H9 (cell line): Measurements from ENCODE around the gene COMMD1. TPM values are rescaled to one million over a fixed set of nuclear protein-coding genes. Genes with fewer than 3 reads are reported as not detected.

Experiments
- DNase-seq: peaks from one replicate; pipeline ENCODE4 v3.0.0-alpha.2; 2017
- H2AFZ ChIP-seq: one replicate; pipeline ENCODE4 v1.6.1; 2013; ENCODE audit warnings: mild to moderate bottlenecking, low read length, control low read depth, moderate library complexity
- H2AK5ac ChIP-seq: 2 replicates; pipeline ENCODE4 v1.6.1; 2013; ENCODE audit warnings: low read length, control low read depth, mixed read lengths; ENCODE audit not compliant: insufficient read length
- H2BK120ac ChIP-seq: one replicate; pipeline ENCODE4 v1.6.1; 2013; ENCODE audit warnings: low read depth, mild to moderate bottlenecking, low read length, control low read depth, inconsistent platforms; ENCODE audit not compliant: poor library complexity, severe bottlenecking
- H2BK12ac ChIP-seq: 2 replicates; pipeline ENCODE4 v1.6.1; 2013; ENCODE audit warnings: low read length, control low read depth, mixed read lengths, low read depth; ENCODE audit not compliant: insufficient read length
- H2BK15ac ChIP-seq: 2 replicates; pipeline ENCODE4 v1.6.1; 2013; ENCODE audit warnings: low read depth, low read length, control low read depth
- H2BK20ac ChIP-seq: one replicate; pipeline ENCODE4 v1.6.1; 2013; ENCODE audit warnings: low read depth, mild to moderate bottlenecking, low read length, control low read depth, inconsistent platforms; ENCODE audit not compliant: poor library complexity, severe bottlenecking
- H2BK5ac ChIP-seq: 2 replicates; pipeline ENCODE4 v1.6.1; 2013; ENCODE audit warnings: low read length, control low read depth, mixed read lengths; ENCODE audit not compliant: insufficient read length
- H3K14ac ChIP-seq: 2 replicates; pipeline ENCODE4 v1.6.1; 2013; ENCODE audit warnings: low read length, control low read depth; ENCODE audit not compliant: insufficient read depth
- H3K18ac ChIP-seq: 2 replicates; pipeline ENCODE4 v1.6.1; 2013; ENCODE audit warnings: low read depth, mild to moderate bottlenecking, mixed read lengths, low read length, control low read depth; ENCODE audit not compliant: insufficient read length
- H3K23ac ChIP-seq: 2 replicates; pipeline ENCODE4 v1.6.1; 2013; ENCODE audit warnings: low read length, control low read depth, mixed read lengths, low read depth; ENCODE audit not compliant: insufficient read length
- H3K23me2 ChIP-seq: 2 replicates; pipeline ENCODE4 v1.6.1; 2013; ENCODE audit warnings: low read depth, mild to moderate bottlenecking, mixed read lengths, low read length, control low read depth; ENCODE audit not compliant: insufficient read length, poor library complexity, severe bottlenecking
- H3K27ac ChIP-seq: 2 replicates; pipeline ENCODE4 v1.5.1; 2013; ENCODE audit warnings: low read length, control low read depth, mixed read lengths, low read depth; ENCODE audit not compliant: insufficient read length
- H3K27me3 ChIP-seq: 2 replicates; pipeline ENCODE4 v1.6.1; 2013; ENCODE audit warnings: low read length, control low read depth, inconsistent platforms; ENCODE audit not compliant: insufficient read depth
- H3K4ac ChIP-seq: 2 replicates; pipeline ENCODE4 v1.6.1; 2013; ENCODE audit warnings: low read depth, mild to moderate bottlenecking, control low read depth, inconsistent platforms, low read length, moderate library complexity
- H3K4me1 ChIP-seq: 2 replicates; pipeline ENCODE4 v1.6.1; 2013; ENCODE audit warnings: low read length, control low read depth, inconsistent platforms; ENCODE audit not compliant: insufficient read depth
- H3K4me2 ChIP-seq: 2 replicates; pipeline ENCODE4 v1.6.1; 2013; ENCODE audit warnings: low read length, control low read depth, mixed read lengths; ENCODE audit not compliant: insufficient read length, insufficient read depth
- H3K56ac ChIP-seq: 2 replicates; pipeline ENCODE4 v1.6.1; 2013; ENCODE audit warnings: low read depth, mild to moderate bottlenecking, mixed read lengths, low read length, control low read depth; ENCODE audit not compliant: insufficient read length
- H3K79me1 ChIP-seq: 2 replicates; pipeline ENCODE4 v1.6.1; 2013; ENCODE audit warnings: low read depth, mild to moderate bottlenecking, moderate library complexity, low read length, control low read depth, inconsistent platforms; ENCODE audit not compliant: insufficient read depth, poor library complexity, severe bottlenecking
- H3K79me2 ChIP-seq: 2 replicates; pipeline ENCODE4 v1.6.1; 2013; ENCODE audit warnings: low read length, control low read depth, inconsistent platforms; ENCODE audit not compliant: insufficient read depth
- H3K9ac ChIP-seq: 2 replicates; pipeline ENCODE4 v1.6.1; 2013; ENCODE audit warnings: low read length, control low read depth, mixed read lengths; ENCODE audit not compliant: insufficient read length; ENCODE audit errors: extremely low read depth
- H3K9me3 ChIP-seq: one replicate; pipeline ENCODE4 v1.6.1; 2013; ENCODE audit warnings: low read depth, low read length, inconsistent platforms; ENCODE audit not compliant: control insufficient read depth
- H3T11ph ChIP-seq: one replicate; pipeline ENCODE4 v1.6.1; 2013; ENCODE audit warnings: mild to moderate bottlenecking, low read length, control low read depth, inconsistent platforms
- H4K20me1 ChIP-seq: one replicate; pipeline ENCODE4 v1.6.1; 2013; ENCODE audit not compliant: control insufficient read depth, insufficient read length, insufficient read depth
- H4K5ac ChIP-seq: 2 replicates; pipeline ENCODE4 v1.6.1; 2013; ENCODE audit warnings: low read depth, mild to moderate bottlenecking, mixed read lengths, low read length, control low read depth; ENCODE audit not compliant: insufficient read length
- H4K8ac ChIP-seq: replicated peaks from 2 replicates; pipeline ENCODE4 v1.6.1; 2013; ENCODE audit warnings: low read length, control low read depth, mixed read lengths, low read depth; ENCODE audit not compliant: insufficient read length
- H4K91ac ChIP-seq: 2 replicates; pipeline ENCODE4 v1.6.1; 2013; ENCODE audit warnings: low read depth, mild to moderate bottlenecking, moderate library complexity, mixed read lengths, low read length, control low read depth; ENCODE audit not compliant: insufficient read length
- H3K27ac Mint-ChIP-seq, 3 experiments: 2 replicates in 2 of 3; 3 replicates in 1 of 3; pipeline ENCODE4 v1.8.0; 2020 to 2021; ENCODE audit warnings: mixed read lengths in 3 of 3, mild to moderate bottlenecking in 1 of 3, moderate library complexity in 1 of 3
- H3K27me3 Mint-ChIP-seq: 2 replicates; pipeline ENCODE4 v1.8.0; 2021; ENCODE audit warnings: low read depth, mild to moderate bottlenecking, moderate library complexity, mixed read lengths
- H3K36me3 Mint-ChIP-seq, 3 experiments: 2 replicates in 2 of 3; 3 replicates in 1 of 3; pipeline ENCODE4 v1.8.0; 2020 to 2021; ENCODE audit warnings: low read depth in 3 of 3, mixed read lengths in 3 of 3; ENCODE audit not compliant: insufficient read depth in 1 of 3
- H3K4me1 Mint-ChIP-seq, 2 experiments: 2 replicates each; pipeline ENCODE4 v1.8.0; 2020; ENCODE audit warnings: mixed read lengths in 2 of 2
- H3K4me3 Mint-ChIP-seq, 2 experiments: 2 replicates in 1 of 2; 3 replicates in 1 of 2; pipeline ENCODE4 v1.8.0; 2020 to 2021; ENCODE audit warnings: mild to moderate bottlenecking in 2 of 2, mixed read lengths in 2 of 2, moderate library complexity in 1 of 2
- H3K9me3 Mint-ChIP-seq, 2 experiments: 2 replicates in 1 of 2; 3 replicates in 1 of 2; pipeline ENCODE4 v1.8.0; 2020; ENCODE audit warnings: mild to moderate bottlenecking in 2 of 2, mixed read lengths in 2 of 2, moderate library complexity in 1 of 2
- WGBS: extraction: QIAGEN DNeasy Blood & Tissue Kit; methylation state at CpG from one replicate; pipeline ENCODE4 v1.1.7; 2013; ENCODE audit warnings: missing lambda C conversion rate, low lambda C conversion rate, mixed read lengths; ENCODE audit not compliant: insufficient read length; ENCODE audit errors: extremely low coverage; 5-methylcytosine and 5-hydroxymethylcytosine counted together
- total RNA-seq: library from RNA; stranded (reverse); gene quantifications from 2 replicates; pipeline ENCODE4 v1.2.1, GENCODE V29; 2021
- TF ChIP-seq, protein P1 (sequence below): fragments of 200-600 bp; sonication (generic); conservative IDR thresholded peaks from 3 replicates; pipeline ENCODE4 v1.8.0; 2021; ENCODE audit warnings: antibody characterized with exemption, mild to moderate bottlenecking

COMMD1 gene
- total RNA-seq, 1 experiment from 2014 or later, result 31.5 TPM

DNA sequence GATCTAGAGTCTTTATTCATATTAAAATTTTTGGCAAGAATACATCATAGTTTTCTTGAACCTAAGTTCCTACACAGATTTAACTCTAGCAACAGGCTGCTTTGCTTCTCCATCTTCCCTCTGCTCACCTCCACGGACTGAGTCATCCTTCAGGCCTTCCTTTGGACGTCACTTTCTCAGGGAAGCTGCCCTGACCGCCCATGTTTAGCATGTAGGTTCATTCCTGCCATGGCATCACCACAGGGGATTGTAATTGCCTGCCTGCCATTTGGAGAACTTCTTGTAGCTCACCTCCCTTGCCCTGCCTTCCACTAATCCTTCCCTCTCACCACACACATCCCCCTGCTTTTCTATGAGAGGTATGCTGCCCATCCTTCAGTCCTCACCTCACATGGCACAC is 246.5 kb downstream of the COMMD1 start:
- 0 out of 7 replicates have a peak, but pooled peaks cover 0 to 6% (median 3%) of the 10 kb centered on the region in 3 experiments for H3K36me3 Mint-ChIP-seq
- peaks cover 0 to 5% of the 10 kb centered on the region in 2 experiments; a peak in 1 of 5 replicates for H3K9me3 Mint-ChIP-seq
- H3K27me3 Mint-ChIP-seq, result no peaks in the 10 kb centered on the region
- no peak overlapping the region for H2AFZ ChIP-seq
- H2AK5ac ChIP-seq, result no peak overlapping the region
- H3K9me3 ChIP-seq, result no peaks in the 10 kb centered on the region
- no peak overlapping the region for H2BK15ac ChIP-seq
- no peak overlapping the region for H2BK20ac ChIP-seq
- H4K8ac ChIP-seq, result no peak overlapping the region
- H2BK120ac ChIP-seq, result no peak overlapping the region
- no peaks in the 10 kb centered on the region for H3K27me3 ChIP-seq
- H3K4me3 Mint-ChIP-seq, result no peak overlapping the region
- H2BK5ac ChIP-seq, result no peak overlapping the region
- no peak overlapping the region for H3K27ac ChIP-seq
- no peak overlapping the region for H3K4me2 ChIP-seq
- H3K4me1 ChIP-seq, result peaks cover 5% of the 10 kb centered on the region; the same call in 1 of the 2 replicates
- H4K5ac ChIP-seq, result no peak overlapping the region
- H2BK12ac ChIP-seq, result no peak overlapping the region
- no peaks in the 10 kb centered on the region for H3K23me2 ChIP-seq
- no peak overlapping the region for H3K4ac ChIP-seq
- H4K20me1 ChIP-seq, result no peaks in the 10 kb centered on the region
- no peak overlapping the region for H3K18ac ChIP-seq
- no peaks in the 10 kb centered on the region for H3K79me1 ChIP-seq
- TF ChIP-seq, protein P1, sequence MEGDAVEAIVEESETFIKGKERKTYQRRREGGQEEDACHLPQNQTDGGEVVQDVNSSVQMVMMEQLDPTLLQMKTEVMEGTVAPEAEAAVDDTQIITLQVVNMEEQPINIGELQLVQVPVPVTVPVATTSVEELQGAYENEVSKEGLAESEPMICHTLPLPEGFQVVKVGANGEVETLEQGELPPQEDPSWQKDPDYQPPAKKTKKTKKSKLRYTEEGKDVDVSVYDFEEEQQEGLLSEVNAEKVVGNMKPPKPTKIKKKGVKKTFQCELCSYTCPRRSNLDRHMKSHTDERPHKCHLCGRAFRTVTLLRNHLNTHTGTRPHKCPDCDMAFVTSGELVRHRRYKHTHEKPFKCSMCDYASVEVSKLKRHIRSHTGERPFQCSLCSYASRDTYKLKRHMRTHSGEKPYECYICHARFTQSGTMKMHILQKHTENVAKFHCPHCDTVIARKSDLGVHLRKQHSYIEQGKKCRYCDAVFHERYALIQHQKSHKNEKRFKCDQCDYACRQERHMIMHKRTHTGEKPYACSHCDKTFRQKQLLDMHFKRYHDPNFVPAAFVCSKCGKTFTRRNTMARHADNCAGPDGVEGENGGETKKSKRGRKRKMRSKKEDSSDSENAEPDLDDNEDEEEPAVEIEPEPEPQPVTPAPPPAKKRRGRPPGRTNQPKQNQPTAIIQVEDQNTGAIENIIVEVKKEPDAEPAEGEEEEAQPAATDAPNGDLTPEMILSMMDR, result no peak
- peak overlapping the region; percentile 18 to 88 (median 27); a peak in 4 of 7 replicates for H3K27ac Mint-ChIP-seq
- no CpG with 5 or more reads among the region's 3 CpGs for WGBS
- H3K4me1 Mint-ChIP-seq, result peaks cover 30 to 39% of the 10 kb centered on the region in 2 experiments
- H3K14ac ChIP-seq, result no peak overlapping the region
- H4K91ac ChIP-seq, result no peak overlapping the region
- DNase-seq, result no peak
- no peak overlapping the region for H3K9ac ChIP-seq
- no peak overlapping the region for H3K23ac ChIP-seq
- no peak overlapping the region for H3K56ac ChIP-seq
- no peak overlapping the region for H3T11ph ChIP-seq
- H3K79me2 ChIP-seq, result no peaks in the 10 kb centered on the region
